KMS-11 (cell line): ENCODE results near the gene LSM4.

Experiments used
- H2AFZ ChIP-seq: fragments of 200-600 bp; sonication (generic); 2 replicates; pipeline ENCODE4 v1.6.1; 2016; ENCODE audit warnings: antibody characterized with exemption, mixed run types, low read depth
- H3K27ac ChIP-seq: fragments of 200-600 bp; sonication (generic); 2 replicates; pipeline ENCODE4 v1.6.1; 2016; ENCODE audit warnings: mild to moderate bottlenecking, mixed run types
- H3K27me3 ChIP-seq: fragments of 200-600 bp; sonication (generic); 2 replicates; pipeline ENCODE4 v1.6.1; 2017; ENCODE audit warnings: mild to moderate bottlenecking, low read depth, mixed run types, moderate library complexity; ENCODE audit not compliant: insufficient read depth
- H3K36me3 ChIP-seq: fragments of 200-600 bp; sonication (generic); 2 replicates; pipeline ENCODE4 v1.6.1; 2017; ENCODE audit warnings: mild to moderate bottlenecking, mixed run types; ENCODE audit not compliant: insufficient read depth
- H3K4me1 ChIP-seq: fragments of 200-600 bp; sonication (generic); 2 replicates; pipeline ENCODE4 v1.6.1; 2016; ENCODE audit warnings: mild to moderate bottlenecking, low read depth, mixed run types; ENCODE audit not compliant: poor library complexity, severe bottlenecking
- H3K4me2 ChIP-seq: fragments of 200-600 bp; sonication (generic); 2 replicates; pipeline ENCODE4 v1.7.0; 2016; ENCODE audit warnings: mild to moderate bottlenecking, mixed run types
- H3K4me3 ChIP-seq: fragments of 200-600 bp; sonication (generic); IDR thresholded peaks from 2 replicates; pipeline ENCODE4 v1.6.1; 2017; ENCODE audit warnings: low read depth, low read length, mixed read lengths; ENCODE audit not compliant: insufficient read depth
- H3K79me2 ChIP-seq: fragments of 200-600 bp; sonication (generic); 2 replicates; pipeline ENCODE4 v1.6.1; 2016; ENCODE audit warnings: low read depth, mixed run types; ENCODE audit not compliant: insufficient read depth
- H3K9ac ChIP-seq: fragments of 200-600 bp; sonication (generic); 2 replicates; pipeline ENCODE4 v1.6.1; 2016; ENCODE audit warnings: mild to moderate bottlenecking, mixed run types
- H4K20me1 ChIP-seq: fragments of 200-600 bp; sonication (generic); 2 replicates; pipeline ENCODE4 v1.6.1; 2016; ENCODE audit warnings: mild to moderate bottlenecking, mixed run types; ENCODE audit not compliant: insufficient read depth
- TF ChIP-seq, protein P1 (sequence below): fragments of 200-600 bp; sonication (generic); conservative IDR thresholded peaks from 2 replicates; pipeline ENCODE4 v1.6.1; 2017; ENCODE audit warnings: low read depth, mild to moderate bottlenecking, antibody characterized with exemption, low read length, moderate library complexity, mixed read lengths

Gene LSM4

DNA sequence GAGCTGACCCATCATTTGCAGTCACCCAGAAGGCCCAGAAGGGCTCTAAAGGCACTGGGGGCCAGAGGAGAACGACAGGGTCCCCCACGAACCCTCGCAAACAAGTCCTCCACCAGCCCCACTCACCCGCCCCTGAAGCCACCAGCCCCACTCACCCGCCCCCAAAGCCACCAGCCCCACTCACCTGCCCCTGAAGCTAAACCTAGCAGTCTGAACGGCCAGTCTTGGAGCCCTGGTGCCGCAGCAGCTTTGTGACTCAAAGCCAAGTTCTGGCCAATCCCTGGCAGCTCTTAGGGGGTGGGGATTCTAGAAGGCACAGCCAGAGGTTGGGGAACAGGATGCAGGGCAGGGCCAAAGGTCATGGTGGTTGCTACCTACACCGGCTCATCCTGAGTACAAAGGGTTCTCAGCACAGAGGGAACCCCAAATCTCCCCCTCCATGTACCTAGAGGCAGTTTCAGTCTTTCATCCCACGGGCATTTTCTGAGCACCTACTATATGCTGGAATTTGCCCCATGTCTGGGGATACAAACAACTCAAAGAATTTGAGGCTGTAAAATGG is 48.6 kb downstream of the LSM4 start, which contains the start of gene IQCN:
Gene IQCN (minus strand): TSS at position 234 of the 562 bp plus-strand sequence. CDS start 4,974 bp downstream, outside the sequence.
- Histone ChIP-seq H4K20me1 (peaks cover 6% of the 10 kb centered on the region; the same call in 1 of the 2 replicates), H3K9ac (no peak within 1 kb of the TSS), H2AFZ (no peak within 1 kb of the TSS), H3K4me1 (peaks cover 9% of the 10 kb centered on the region), H3K27me3 (no peaks in the 10 kb centered on the region), H3K27ac (no peak within 1 kb of the TSS), H3K4me2 (no peak within 1 kb of the TSS), H3K4me3 (no peak within 1 kb of the TSS), H3K36me3 (no peaks in the 10 kb centered on the region), H3K79me2 (peaks cover 15% of the 10 kb centered on the region)
- TF ChIP-seq, protein P1, sequence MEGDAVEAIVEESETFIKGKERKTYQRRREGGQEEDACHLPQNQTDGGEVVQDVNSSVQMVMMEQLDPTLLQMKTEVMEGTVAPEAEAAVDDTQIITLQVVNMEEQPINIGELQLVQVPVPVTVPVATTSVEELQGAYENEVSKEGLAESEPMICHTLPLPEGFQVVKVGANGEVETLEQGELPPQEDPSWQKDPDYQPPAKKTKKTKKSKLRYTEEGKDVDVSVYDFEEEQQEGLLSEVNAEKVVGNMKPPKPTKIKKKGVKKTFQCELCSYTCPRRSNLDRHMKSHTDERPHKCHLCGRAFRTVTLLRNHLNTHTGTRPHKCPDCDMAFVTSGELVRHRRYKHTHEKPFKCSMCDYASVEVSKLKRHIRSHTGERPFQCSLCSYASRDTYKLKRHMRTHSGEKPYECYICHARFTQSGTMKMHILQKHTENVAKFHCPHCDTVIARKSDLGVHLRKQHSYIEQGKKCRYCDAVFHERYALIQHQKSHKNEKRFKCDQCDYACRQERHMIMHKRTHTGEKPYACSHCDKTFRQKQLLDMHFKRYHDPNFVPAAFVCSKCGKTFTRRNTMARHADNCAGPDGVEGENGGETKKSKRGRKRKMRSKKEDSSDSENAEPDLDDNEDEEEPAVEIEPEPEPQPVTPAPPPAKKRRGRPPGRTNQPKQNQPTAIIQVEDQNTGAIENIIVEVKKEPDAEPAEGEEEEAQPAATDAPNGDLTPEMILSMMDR, result no peak

GRCh38 chr19:18273561-18274218 is 49.2 kb downstream of the LSM4 start:
- TF ChIP-seq, protein P1, result no peak
- Histone ChIP-seq H2AFZ (no peak overlapping the region), H3K4me1 (peaks cover 3% of the 10 kb centered on the region), H3K4me2 (no peak overlapping the region), H3K27me3 (no peaks in the 10 kb centered on the region), H3K27ac (no peak overlapping the region), H3K9ac (no peak overlapping the region), H4K20me1 (peaks cover under 1% of the 10 kb centered on the region; the same call in 1 of the 2 replicates), H3K36me3 (no peaks in the 10 kb centered on the region), H3K4me3 (no peak overlapping the region), H3K79me2 (peaks cover 9% of the 10 kb centered on the region)

- Histone ChIP-seq H2AFZ (no peak overlapping the region), H3K9ac (no peak overlapping the region), H3K4me3 (no peak overlapping the region), H3K79me2 (no peaks in the 10 kb centered on the region), H4K20me1 (no peaks in the 10 kb centered on the region), H3K27me3 (no peaks in the 10 kb centered on the region), H3K4me2 (no peak overlapping the region), H3K36me3 (no peaks in the 10 kb centered on the region), H3K4me1 (no peaks in the 10 kb centered on the region), H3K27ac (no peak overlapping the region)
- TF ChIP-seq, protein P1, result no peak
Observed at GRCh38 chr19:18271433-18271841, 51.4 kb downstream of the LSM4 start.

DNA sequence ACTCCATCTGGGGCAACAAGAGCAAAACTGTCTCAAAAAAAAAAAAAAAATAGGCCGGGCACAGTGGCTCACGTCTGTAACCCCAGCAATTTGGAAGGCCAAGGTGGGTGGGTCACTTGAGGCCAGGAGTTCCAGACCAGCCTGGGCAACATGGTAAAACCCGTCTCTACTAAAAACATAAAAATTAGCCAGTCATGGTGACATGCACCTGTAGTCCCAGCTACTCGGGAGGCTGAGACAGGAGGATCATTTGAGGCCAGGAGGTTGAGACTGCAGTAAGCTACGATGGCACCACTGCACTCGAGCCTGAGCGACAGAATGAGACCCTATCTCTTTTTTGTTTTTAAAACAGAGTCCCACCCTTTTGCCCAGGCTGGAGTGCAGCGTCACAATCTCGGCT is 52.5 kb downstream of the LSM4 start:
- Histone ChIP-seq H3K9ac (no peak overlapping the region), H3K4me2 (no peak overlapping the region), H3K27ac (no peak overlapping the region), H3K79me2 (no peaks in the 10 kb centered on the region), H4K20me1 (no peaks in the 10 kb centered on the region), H2AFZ (no peak overlapping the region), H3K36me3 (no peaks in the 10 kb centered on the region), H3K4me1 (no peaks in the 10 kb centered on the region), H3K27me3 (peaks cover 3% of the 10 kb centered on the region; the same call in 1 of the 2 replicates), H3K4me3 (no peak overlapping the region)
- TF ChIP-seq, protein P1, result no peak
